ENCODE measurements around the gene WDR44.

DNA sequence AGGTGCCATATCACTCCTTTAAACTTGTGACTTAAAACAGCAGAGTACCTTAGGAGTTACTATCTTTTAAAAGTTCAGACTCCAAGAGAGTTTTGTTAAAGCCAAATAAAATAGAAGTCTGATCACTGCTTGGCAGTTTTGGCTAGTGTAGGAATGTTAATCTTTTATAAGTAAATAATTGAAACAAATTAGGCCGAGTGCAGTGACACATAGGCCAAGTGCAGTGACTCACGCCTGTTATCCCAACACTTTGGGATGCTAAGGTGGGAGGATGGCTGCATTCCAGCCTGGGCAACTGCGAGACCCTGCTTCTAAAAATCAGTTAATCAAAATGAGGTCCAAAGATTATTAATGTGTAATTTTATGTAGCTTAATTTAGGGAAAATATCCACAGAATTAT is 37.2 kb downstream of the WDR44 start:
- TF ChIP-seq, protein P1, sequence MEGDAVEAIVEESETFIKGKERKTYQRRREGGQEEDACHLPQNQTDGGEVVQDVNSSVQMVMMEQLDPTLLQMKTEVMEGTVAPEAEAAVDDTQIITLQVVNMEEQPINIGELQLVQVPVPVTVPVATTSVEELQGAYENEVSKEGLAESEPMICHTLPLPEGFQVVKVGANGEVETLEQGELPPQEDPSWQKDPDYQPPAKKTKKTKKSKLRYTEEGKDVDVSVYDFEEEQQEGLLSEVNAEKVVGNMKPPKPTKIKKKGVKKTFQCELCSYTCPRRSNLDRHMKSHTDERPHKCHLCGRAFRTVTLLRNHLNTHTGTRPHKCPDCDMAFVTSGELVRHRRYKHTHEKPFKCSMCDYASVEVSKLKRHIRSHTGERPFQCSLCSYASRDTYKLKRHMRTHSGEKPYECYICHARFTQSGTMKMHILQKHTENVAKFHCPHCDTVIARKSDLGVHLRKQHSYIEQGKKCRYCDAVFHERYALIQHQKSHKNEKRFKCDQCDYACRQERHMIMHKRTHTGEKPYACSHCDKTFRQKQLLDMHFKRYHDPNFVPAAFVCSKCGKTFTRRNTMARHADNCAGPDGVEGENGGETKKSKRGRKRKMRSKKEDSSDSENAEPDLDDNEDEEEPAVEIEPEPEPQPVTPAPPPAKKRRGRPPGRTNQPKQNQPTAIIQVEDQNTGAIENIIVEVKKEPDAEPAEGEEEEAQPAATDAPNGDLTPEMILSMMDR (IDR thresholded peaks at IDR 0.05 in 2 of 3, conservative IDR thresholded peaks at IDR 0.05 in 1 of 3; ENCODE audit: control insufficient read depth in 2 of 3, extremely low read depth in 1 of 3, insufficient read depth in 1 of 3, low read depth in 3 of 3, low read length in 3 of 3) = no peak
- no peak for TF ChIP-seq POLR2A (IDR thresholded peaks at IDR 0.05; ENCODE audit: low read depth, low read length)

All from GM12878 (cell line).